HG03520 (cell line): Measurements from ENCODE around the gene PEX11G.

Experiments
- ATAC-seq: cut with Tn5 transposase; IDR thresholded peaks from one replicate; pipeline ENCODE4 v1.9.1; 2021; ENCODE audit warnings: mild to moderate bottlenecking, moderate library complexity; ENCODE audit not compliant: unreplicated experiment

The PEX11G gene

GRCh38 chr19:7488736-7489353, at the start of gene PEX11G:
PEX11G (minus strand) TSS chr19:7489035; CDS start chr19:7489010, 25 bp downstream.
- ATAC-seq: no peak

- no peak for ATAC-seq
Measured at GRCh38 chr19:7535998-7536695, 47.3 kb upstream of the PEX11G start.

- peak; percentile 64 for ATAC-seq
Measured at GRCh38 chr19:7535047-7535997, 46.5 kb upstream of the PEX11G start, which contains the start of gene PNPLA6. PNPLA6 (plus strand) TSS chr19:7535717; CDS start chr19:7535789, 72 bp downstream.

GRCh38 chr19:7534531-7535046, 45.8 kb upstream of the PEX11G start:
- ATAC-seq: no peak

GRCh38 chr19:7533925-7534480, 45.2 kb upstream of the PEX11G start:
- ATAC-seq: no peak

- ATAC-seq: no peak
Measured at GRCh38 chr19:7533281-7533885, 44.5 kb upstream of the PEX11G start.

GRCh38 chr19:7529610-7530490, 41.0 kb upstream of the PEX11G start:
- ATAC-seq: no peak

- ATAC-seq: no peak
Measured at GRCh38 chr19:7529246-7529600, 40.4 kb upstream of the PEX11G start.

- ATAC-seq: no peak
Measured at GRCh38 chr19:7528522-7529245, 39.8 kb upstream of the PEX11G start.

GRCh38 chr19:7528192-7528519, 39.3 kb upstream of the PEX11G start:
- ATAC-seq: no peak

GRCh38 chr19:7527516-7528191, 38.8 kb upstream of the PEX11G start:
- ATAC-seq: no peak

- ATAC-seq: no peak
Measured at GRCh38 chr19:7526059-7526929, 37.5 kb upstream of the PEX11G start.

- ATAC-seq: no peak
Measured at GRCh38 chr19:7524992-7525739, 36.3 kb upstream of the PEX11G start.

- no peak for ATAC-seq
Measured at GRCh38 chr19:7524523-7524922, 35.7 kb upstream of the PEX11G start.

GRCh38 chr19:7522923-7523667, 34.3 kb upstream of the PEX11G start:
- no peak for ATAC-seq
